Neural progenitor cell (in vitro differentiated cells): Measurements from ENCODE around the gene MRC1.

Experiments used
- EZH2phosphoT487 ChIP-seq: fragments of 200-600 bp; sonication (generic); IDR thresholded peaks from 2 replicates; pipeline ENCODE4 v1.6.1; 2017; ENCODE audit warnings: antibody characterized with exemption
- TF ChIP-seq, protein P1 (sequence below): fragments of 200-600 bp; sonication (generic); IDR thresholded peaks from 2 replicates; pipeline ENCODE4 v1.5.1; 2017; ENCODE audit warnings: antibody characterized with exemption, mild to moderate bottlenecking

GRCh38 chr10:17835688-17836087 lies 26.5 kb downstream of the MRC1 start:
- TF ChIP-seq, protein P1, sequence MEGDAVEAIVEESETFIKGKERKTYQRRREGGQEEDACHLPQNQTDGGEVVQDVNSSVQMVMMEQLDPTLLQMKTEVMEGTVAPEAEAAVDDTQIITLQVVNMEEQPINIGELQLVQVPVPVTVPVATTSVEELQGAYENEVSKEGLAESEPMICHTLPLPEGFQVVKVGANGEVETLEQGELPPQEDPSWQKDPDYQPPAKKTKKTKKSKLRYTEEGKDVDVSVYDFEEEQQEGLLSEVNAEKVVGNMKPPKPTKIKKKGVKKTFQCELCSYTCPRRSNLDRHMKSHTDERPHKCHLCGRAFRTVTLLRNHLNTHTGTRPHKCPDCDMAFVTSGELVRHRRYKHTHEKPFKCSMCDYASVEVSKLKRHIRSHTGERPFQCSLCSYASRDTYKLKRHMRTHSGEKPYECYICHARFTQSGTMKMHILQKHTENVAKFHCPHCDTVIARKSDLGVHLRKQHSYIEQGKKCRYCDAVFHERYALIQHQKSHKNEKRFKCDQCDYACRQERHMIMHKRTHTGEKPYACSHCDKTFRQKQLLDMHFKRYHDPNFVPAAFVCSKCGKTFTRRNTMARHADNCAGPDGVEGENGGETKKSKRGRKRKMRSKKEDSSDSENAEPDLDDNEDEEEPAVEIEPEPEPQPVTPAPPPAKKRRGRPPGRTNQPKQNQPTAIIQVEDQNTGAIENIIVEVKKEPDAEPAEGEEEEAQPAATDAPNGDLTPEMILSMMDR = no peak
- no peak for TF ChIP-seq EZH2phosphoT487
